Measurements from ENCODE around the gene CCDC13. TPM values are rescaled to one million over a fixed set of nuclear protein-coding genes. Genes with fewer than 3 reads are reported as not detected.

The CCDC13 gene
- total and polyA plus RNA-seq, 10 of the 15 experiments (the other 5 are each of a cell fraction or from before 2014, with no cell fraction given): 0.13 to 0.81 (median 0.30) TPM; not detected in 4

- ChIA-PET SMC1A (ENCODE audit: uncharacterized antibody, unreplicated experiment) (interaction anchor here (0.6 kb wide), 1 partner anchor 176 kb away, joined by 3 read pairs; no protein-coding TSS in a partner anchor), CTCF (interaction anchor here (1.3 kb wide), 1 partner anchor 19 kb away, joined by 4 read pairs; no protein-coding TSS in a partner anchor), RAD21 (ENCODE audit: unreplicated experiment) (no interaction called here), POLR2A (no interaction called here)
- in situ Hi-C loops (cut with MboI): no loop called here
- FAIRE-seq: no peak
- intact Hi-C loops (cut with micrococcal nuclease; ENCODE audit: unreplicated experiment): no loop called here
- no peak overlapping the region for H3K27ac ChIP-seq (ENCODE audit: control insufficient read depth, insufficient read depth)
- TF ChIP-seq STAT3 (IDR thresholded peaks at IDR 0.05; ENCODE audit: low read depth, low read length) (no peak), E4F1 (IDR thresholded peaks at IDR 0.05; ENCODE audit: borderline replicate concordance, partially characterized antibody) (no peak)
- DNase-seq (ENCODE audit: low read depth, low spot score): no peak
- BruUV-seq (replicated peaks): no TSS peak
- no peak overlapping the region for H3K4me2 ChIP-seq (ENCODE audit: control insufficient read depth, insufficient read depth)
- H3K4me1 ChIP-seq (ENCODE audit: control insufficient read depth, insufficient read depth, low read length): no peaks in the 10 kb centered on the region
- no peak overlapping the region for H2AFZ ChIP-seq (ENCODE audit: control insufficient read depth, low read depth, low read length)
- no peak overlapping the region for H3K4me3 ChIP-seq
- no peaks in the 10 kb centered on the region for H3K36me3 ChIP-seq (ENCODE audit: control insufficient read depth in 2 of 2, insufficient read depth in 2 of 2, low read length in 1 of 2)
- H3K9me3 ChIP-seq (replicated peaks; ENCODE audit: control insufficient read depth, insufficient read depth, low read length): no peaks in the 10 kb centered on the region
- H3K79me2 ChIP-seq (ENCODE audit: control insufficient read depth, insufficient read depth, low read length): no peaks in the 10 kb centered on the region
- H3K9ac ChIP-seq (ENCODE audit: control insufficient read depth, insufficient read depth, low read length): no peak overlapping the region
- 72% methylated on average over 7 of the region's 9 CpGs for WGBS (ENCODE audit: insufficient coverage, insufficient replicate concordance, low lambda C conversion rate, missing lambda C conversion rate)
- no peaks in the 10 kb centered on the region for H4K20me1 ChIP-seq (ENCODE audit: control insufficient read depth, insufficient read depth)
- no peak for ATAC-seq
- no peaks in the 10 kb centered on the region for H3K27me3 ChIP-seq (replicated peaks in 1 of 2; ENCODE audit: control insufficient read depth in 2 of 2, insufficient read depth in 2 of 2, low read length in 1 of 2)
Measured at GRCh38 chr3:42751609-42752008, 21.4 kb downstream of the CCDC13 start.

- H3K9ac ChIP-seq (ENCODE audit: control insufficient read depth, insufficient read depth, low read length): no peak overlapping the region
- no peak overlapping the region for H3K27ac ChIP-seq (ENCODE audit: control insufficient read depth, insufficient read depth)
- H3K36me3 ChIP-seq (ENCODE audit: control insufficient read depth in 2 of 2, insufficient read depth in 2 of 2, low read length in 1 of 2): no peaks in the 10 kb centered on the region
- H3K9me3 ChIP-seq (replicated peaks; ENCODE audit: control insufficient read depth, insufficient read depth, low read length): no peaks in the 10 kb centered on the region
- no peaks in the 10 kb centered on the region for H3K79me2 ChIP-seq (ENCODE audit: control insufficient read depth, insufficient read depth, low read length)
- no peak for FAIRE-seq
- in situ Hi-C loops (cut with MboI) (no loop called here), intact Hi-C loops (cut with micrococcal nuclease; ENCODE audit: unreplicated experiment) (no loop called here)
- no peaks in the 10 kb centered on the region for H4K20me1 ChIP-seq (ENCODE audit: control insufficient read depth, insufficient read depth)
- no peak overlapping the region for H3K4me3 ChIP-seq
- POLR2A ChIA-PET: no interaction called here
- RAD21 ChIA-PET (ENCODE audit: unreplicated experiment): no interaction called here
- CTCF ChIA-PET: interaction anchor here (1.5 kb wide), 1 partner anchor 89 kb away, joined by 5 read pairs; no protein-coding TSS in a partner anchor
- no peak overlapping the region for H2AFZ ChIP-seq (ENCODE audit: control insufficient read depth, low read depth, low read length)
- no peak for ATAC-seq
- DNase-seq (ENCODE audit: low read depth, low spot score): no peak
- H3K4me2 ChIP-seq (ENCODE audit: control insufficient read depth, insufficient read depth): no peak overlapping the region
- SMC1A ChIA-PET (ENCODE audit: uncharacterized antibody, unreplicated experiment): no interaction called here
- BruUV-seq (replicated peaks): no TSS peak
- H3K27me3 ChIP-seq (replicated peaks in 1 of 2; ENCODE audit: control insufficient read depth in 2 of 2, insufficient read depth in 2 of 2, low read length in 1 of 2): no peaks in the 10 kb centered on the region
- no peaks in the 10 kb centered on the region for H3K4me1 ChIP-seq (ENCODE audit: control insufficient read depth, insufficient read depth, low read length)
- 54% methylated on average over 7 of the region's 7 CpGs for WGBS (ENCODE audit: insufficient coverage, insufficient replicate concordance, low lambda C conversion rate, missing lambda C conversion rate)
- no peak for TF ChIP-seq GATAD2B (conservative IDR thresholded peaks at IDR 0.05; ENCODE audit: low read depth)
- no peak for TF ChIP-seq SREBF2 (IDR thresholded peaks at IDR 0.05; ENCODE audit: low read length)
- no peak for TF ChIP-seq RB1 (IDR thresholded peaks at IDR 0.05; ENCODE audit: borderline replicate concordance)
- no peak for TF ChIP-seq CUX1 (IDR thresholded peaks at IDR 0.05; ENCODE audit: insufficient replicate concordance, low read depth, low read length)
- no peak for TF ChIP-seq RELB (IDR thresholded peaks at IDR 0.05; ENCODE audit: low read depth)
- TF ChIP-seq GABPA (IDR thresholded peaks at IDR 0.05; ENCODE audit: low read depth): no peak
Measured at GRCh38 chr3:42750834-42751233, 22.2 kb downstream of the CCDC13 start.

All from GM12878 (cell line).